ENCODE data around the gene ROR2.

Gene ROR2

DNA sequence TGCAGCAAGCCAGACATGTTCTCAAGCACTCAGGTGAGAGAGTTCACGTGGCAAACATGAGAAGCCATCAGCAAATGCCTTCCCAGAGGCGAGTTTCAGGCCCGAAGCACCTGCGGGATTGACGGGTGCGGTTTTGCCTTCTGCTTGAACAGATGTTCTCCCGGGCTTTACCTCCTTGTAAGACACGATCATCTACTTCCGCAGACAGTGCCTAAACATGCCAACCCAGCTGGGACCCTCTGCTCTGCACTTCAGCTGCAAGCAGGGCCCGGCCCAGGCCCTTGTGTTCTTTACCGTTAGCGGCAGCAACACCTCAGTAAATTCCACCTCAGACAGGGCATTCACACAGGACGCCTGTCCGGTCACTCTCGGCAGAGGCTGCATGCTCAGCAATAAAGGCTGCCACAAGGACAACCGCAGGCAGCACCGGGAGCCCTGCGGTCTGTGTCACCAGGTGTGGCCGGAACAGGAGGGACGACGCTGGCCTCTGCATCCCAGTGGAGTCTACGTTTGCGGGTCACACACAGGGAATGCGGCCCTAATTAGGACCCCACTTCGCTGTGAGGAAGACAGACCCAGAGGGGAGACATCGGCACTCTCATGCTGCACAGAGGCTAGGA lies 139.6 kb downstream of the ROR2 start:
- no peak for TF ChIP-seq CTCF (IDR thresholded peaks at IDR 0.05)

DNA sequence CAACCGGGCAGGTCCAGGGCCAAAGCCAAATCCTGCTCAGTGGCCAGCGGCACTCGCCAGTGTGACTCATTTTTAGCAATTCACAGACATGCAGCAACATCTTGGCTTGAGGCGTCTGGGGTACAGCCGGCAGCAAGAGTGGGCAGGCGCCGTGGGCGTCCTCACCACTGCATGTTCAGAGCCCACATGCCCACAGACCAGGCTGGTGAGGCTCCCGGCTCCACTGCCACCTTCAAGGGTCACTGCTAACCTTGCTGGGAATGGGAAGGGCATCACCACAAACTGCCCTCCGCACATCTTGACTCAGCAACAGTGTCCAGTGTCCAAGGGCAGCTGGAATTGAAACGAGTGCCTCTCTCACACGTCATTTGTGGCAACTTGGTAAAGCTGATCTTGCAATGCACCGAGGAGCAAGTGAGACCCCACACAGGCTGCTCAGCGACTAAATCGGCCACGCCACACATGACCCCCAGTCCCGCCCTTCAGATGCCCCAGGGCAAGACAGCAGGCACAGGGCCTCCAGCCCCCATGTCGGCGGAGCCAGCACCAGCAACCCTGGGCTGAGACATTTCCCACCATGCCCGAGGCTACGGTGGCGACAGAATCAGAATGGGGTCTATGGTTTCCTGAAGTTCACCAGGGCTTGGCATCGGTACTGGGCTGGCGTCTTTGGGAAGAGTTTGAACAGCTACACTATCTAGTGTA lies 140.3 kb downstream of the ROR2 start:
- no peak for TF ChIP-seq CTCF (IDR thresholded peaks at IDR 0.05)

- TF ChIP-seq CTCF (IDR thresholded peaks at IDR 0.05): no peak
Measured at GRCh38 chr9:91807643-91808246, 142.3 kb downstream of the ROR2 start.

DNA sequence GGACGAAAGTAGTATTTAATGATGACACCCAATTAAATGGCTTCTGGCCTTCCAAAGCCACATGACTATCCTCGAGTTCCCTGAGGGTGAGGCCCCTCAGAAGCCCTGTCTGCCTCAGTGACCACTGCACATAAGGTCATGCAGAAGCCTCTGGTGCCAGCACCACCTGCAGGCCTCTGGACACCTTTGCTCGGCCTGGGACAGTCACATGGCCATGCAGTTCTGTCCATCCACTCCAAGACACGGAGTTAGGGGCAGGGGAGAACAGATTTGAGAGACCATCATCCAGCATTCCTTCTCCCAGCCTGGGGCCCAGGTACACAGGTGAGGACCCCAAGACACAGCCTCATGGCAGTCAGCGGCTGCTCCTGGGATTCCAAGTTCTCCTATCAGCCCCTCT lies 145.0 kb downstream of the ROR2 start:
- no peak for TF ChIP-seq CTCF (IDR thresholded peaks at IDR 0.05)

DNA sequence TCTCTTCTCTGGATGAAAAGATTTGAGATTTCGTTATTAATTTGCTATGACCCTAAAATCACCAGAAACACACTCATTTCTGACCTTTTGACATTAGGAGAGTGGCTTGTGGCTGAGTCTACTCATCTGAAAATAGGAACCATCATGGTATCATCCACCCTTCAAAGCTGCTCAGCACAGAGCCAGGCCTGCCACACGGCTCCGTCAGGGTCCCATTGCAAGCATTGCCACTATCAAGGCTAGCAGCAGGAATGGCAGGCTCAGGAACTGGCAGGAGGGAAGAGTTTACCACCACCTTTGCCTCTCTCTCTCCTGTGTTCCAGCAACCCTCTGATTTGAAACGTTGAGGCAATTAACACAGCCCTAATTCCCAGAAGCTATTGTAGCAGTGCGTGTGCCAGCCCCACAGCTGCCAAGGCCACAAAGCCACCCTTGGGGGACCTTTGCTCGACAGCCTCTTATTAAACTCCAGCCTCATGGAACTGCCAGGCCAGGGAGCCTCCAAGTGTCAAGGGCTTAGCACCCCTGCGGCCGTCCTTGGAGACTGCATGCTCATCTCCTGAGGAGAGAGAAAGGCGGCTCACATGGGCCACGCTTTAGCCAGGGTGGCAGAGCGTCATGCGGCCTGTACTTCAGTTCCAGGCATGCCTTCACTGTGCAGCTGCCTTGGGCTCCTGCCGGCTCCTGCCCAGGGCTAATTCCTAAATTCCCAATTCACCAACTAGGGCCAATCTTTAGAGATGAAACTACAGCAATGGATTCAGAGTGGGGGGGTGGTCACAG lies 145.9 kb downstream of the ROR2 start:
- TF ChIP-seq CTCF (IDR thresholded peaks at IDR 0.05): no peak

GRCh38 chr9:91803151-91803940 lies 146.7 kb downstream of the ROR2 start:
- no peak for TF ChIP-seq CTCF (IDR thresholded peaks at IDR 0.05)

GRCh38 chr9:91802391-91802790 lies 147.6 kb downstream of the ROR2 start:
- TF ChIP-seq CTCF (IDR thresholded peaks at IDR 0.05): no peak
